Measurements from ENCODE around the gene ANXA9. TPM values are rescaled to one million over a fixed set of nuclear protein-coding genes. Genes with fewer than 3 reads are reported as not detected.

The ANXA9 gene
- total and polyA plus RNA-seq, 2 donors from 2014 or later: 3.3 to 38.5 TPM

DNA sequence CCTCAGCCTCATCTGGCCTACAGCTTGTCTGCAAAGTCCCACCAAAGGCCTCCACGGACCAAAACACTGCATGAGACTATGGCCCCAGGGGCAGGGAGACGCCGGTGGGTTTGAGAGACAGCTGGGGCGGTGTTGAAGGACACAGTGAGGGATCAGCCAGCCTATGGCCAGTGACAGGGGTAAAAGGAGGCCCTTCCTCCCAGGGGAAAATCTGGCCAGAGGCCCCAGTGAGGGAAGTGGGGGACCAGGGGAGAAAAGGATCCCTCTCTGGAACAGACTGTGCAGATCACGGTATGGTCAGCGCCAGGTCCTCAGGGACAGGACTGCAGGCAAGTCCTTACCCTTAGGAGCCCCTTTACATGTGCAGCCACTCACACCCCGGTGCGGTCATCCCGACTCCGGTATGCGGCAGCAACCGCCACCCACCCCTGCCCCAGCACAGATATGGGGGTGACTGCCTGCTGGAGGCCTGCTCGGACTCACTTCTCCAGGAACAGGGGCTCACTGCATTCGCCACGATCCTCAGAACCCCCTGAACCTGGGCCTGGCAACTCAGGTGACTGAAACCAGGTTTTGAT, 8.7 kb upstream of the ANXA9 start:
- DNase-seq: peak in 2 of 5 donors; percentile 25 to 31
- Histone ChIP-seq H3K9ac (ENCODE audit: low read length in 3 of 3) (peak overlapping the region; percentile 77 to 96 (median 95)), H3K36me3 (ENCODE audit: control insufficient read depth in 2 of 3, insufficient read depth in 3 of 3, low read length in 3 of 3) (peaks cover 0 to 6% (median 5%) of the 10 kb centered on the region in 3 donors), H3K9me3 (ENCODE audit: control insufficient read depth in 2 of 3, insufficient read depth in 1 of 3, low read length in 3 of 3) (no peaks in the 10 kb centered on the region), H3K27me3 (ENCODE audit: control insufficient read depth, insufficient read depth, low read length) (no peaks in the 10 kb centered on the region), H3K27ac (ENCODE audit: low read depth in 2 of 2, low read length in 2 of 2) (peak overlapping the region; percentile 77 to 94), H3K4me1 (ENCODE audit: control insufficient read depth in 2 of 3, insufficient read depth in 2 of 3, low read depth in 1 of 3, low read length in 3 of 3) (peaks cover 4 to 51% (median 44%) of the 10 kb centered on the region in 3 donors), H3K4me3 (ENCODE audit: low read length in 3 of 3) (peak overlapping the region; percentile 76 to 94 (median 92))
- TF ChIP-seq, protein P1, sequence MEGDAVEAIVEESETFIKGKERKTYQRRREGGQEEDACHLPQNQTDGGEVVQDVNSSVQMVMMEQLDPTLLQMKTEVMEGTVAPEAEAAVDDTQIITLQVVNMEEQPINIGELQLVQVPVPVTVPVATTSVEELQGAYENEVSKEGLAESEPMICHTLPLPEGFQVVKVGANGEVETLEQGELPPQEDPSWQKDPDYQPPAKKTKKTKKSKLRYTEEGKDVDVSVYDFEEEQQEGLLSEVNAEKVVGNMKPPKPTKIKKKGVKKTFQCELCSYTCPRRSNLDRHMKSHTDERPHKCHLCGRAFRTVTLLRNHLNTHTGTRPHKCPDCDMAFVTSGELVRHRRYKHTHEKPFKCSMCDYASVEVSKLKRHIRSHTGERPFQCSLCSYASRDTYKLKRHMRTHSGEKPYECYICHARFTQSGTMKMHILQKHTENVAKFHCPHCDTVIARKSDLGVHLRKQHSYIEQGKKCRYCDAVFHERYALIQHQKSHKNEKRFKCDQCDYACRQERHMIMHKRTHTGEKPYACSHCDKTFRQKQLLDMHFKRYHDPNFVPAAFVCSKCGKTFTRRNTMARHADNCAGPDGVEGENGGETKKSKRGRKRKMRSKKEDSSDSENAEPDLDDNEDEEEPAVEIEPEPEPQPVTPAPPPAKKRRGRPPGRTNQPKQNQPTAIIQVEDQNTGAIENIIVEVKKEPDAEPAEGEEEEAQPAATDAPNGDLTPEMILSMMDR (IDR thresholded peaks at IDR 0.05; ENCODE audit: borderline replicate concordance, extremely low read depth, insufficient read depth): no peak
- intact Hi-C loops (cut with DNase I): no loop called here
- FAIRE-seq: no peak

GRCh38 chr1:150973836-150974579, 8.1 kb upstream of the ANXA9 start:
- intact Hi-C loops (cut with DNase I): no loop called here
- Histone ChIP-seq H3K27ac (ENCODE audit: low read depth in 2 of 2, low read length in 2 of 2) (peak overlapping the region; percentile 81 to 94), H3K36me3 (ENCODE audit: control insufficient read depth in 2 of 3, insufficient read depth in 3 of 3, low read length in 3 of 3) (no peaks in the 10 kb centered on the region), H3K9me3 (ENCODE audit: control insufficient read depth in 2 of 3, insufficient read depth in 1 of 3, low read length in 3 of 3) (no peaks in the 10 kb centered on the region), H3K27me3 (ENCODE audit: control insufficient read depth, insufficient read depth, low read length) (no peaks in the 10 kb centered on the region), H3K4me1 (ENCODE audit: control insufficient read depth in 2 of 3, insufficient read depth in 2 of 3, low read depth in 1 of 3, low read length in 3 of 3) (peaks cover 4 to 47% (median 46%) of the 10 kb centered on the region in 3 donors), H3K9ac (ENCODE audit: low read length in 3 of 3) (peak overlapping the region; percentile 77 to 96 (median 95)), H3K4me3 (ENCODE audit: low read length in 3 of 3) (peak overlapping the region; percentile 76 to 94 (median 92))
- TF ChIP-seq, protein P1 (IDR thresholded peaks at IDR 0.05; ENCODE audit: borderline replicate concordance, extremely low read depth, insufficient read depth): peak; percentile 17
- DNase-seq: peak; percentile 49 to 83 (median 59)
- no peak for FAIRE-seq

DNA sequence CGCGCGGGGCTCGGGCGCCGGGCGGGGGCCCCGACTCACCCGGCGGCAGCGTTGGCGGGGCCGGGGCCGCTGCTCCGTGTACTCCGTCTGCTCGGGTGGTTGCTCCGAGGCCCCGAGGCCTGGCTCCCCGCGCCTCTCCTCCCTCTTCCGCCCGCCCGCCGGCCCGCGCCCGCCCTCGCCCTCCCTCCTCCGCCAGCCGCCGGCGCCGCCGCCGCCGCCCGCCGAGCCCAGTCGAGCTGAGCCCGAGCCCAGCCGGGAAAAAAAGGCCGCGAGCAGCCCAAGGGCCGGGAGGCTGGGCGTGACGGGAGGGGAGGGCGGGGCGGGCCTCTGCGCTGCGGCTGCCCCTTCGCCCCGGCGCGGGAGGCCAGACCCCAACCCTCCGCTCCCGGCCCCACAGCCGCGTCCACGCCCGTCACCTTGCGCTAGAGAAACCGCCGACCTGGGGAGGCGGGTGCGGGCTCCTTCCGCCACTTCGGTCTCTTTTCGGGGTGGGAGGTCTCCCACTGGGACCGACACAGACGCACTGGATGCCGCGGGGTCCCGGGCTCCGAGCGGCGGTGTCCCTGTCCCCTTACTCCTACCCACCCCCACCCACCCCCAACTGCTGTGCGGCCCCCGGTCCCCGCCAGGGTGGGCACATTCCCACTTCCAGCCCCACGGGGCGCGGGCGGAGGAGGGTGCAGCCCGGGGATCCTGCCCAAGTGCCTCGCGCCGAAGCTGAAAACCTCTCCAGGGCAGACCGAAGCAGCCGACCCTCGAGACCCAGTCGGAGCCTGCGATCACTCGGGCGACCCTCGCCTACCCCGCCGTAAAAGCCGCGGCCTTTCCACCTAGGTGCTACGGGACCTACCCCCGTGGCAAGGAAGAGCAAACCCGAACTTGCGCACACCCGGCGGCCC, 7.3 kb upstream of the ANXA9 start, which contains the start of gene CERS2:
CERS2 (minus strand) TSS at position 256 of the 899 bp plus-strand sequence. CDS start 5,745 bp downstream, outside the sequence.
- no peaks in the 10 kb centered on the region for H3K27me3 ChIP-seq (ENCODE audit: control insufficient read depth, insufficient read depth, low read length)
- peak within 1 kb of the TSS; percentile 77 to 96 (median 95) for H3K9ac ChIP-seq (ENCODE audit: low read length in 3 of 3)
- H3K4me1 ChIP-seq (ENCODE audit: control insufficient read depth in 2 of 3, insufficient read depth in 2 of 3, low read depth in 1 of 3, low read length in 3 of 3): peaks cover 6 to 49% (median 49%) of the 10 kb centered on the region in 3 donors
- no peaks in the 10 kb centered on the region for H3K9me3 ChIP-seq (ENCODE audit: control insufficient read depth in 2 of 3, insufficient read depth in 1 of 3, low read length in 3 of 3)
- FAIRE-seq (no peak), DNase-seq (peak; percentile 90 to 95 (median 92))
- H3K27ac ChIP-seq (ENCODE audit: low read depth in 2 of 2, low read length in 2 of 2): peak within 1 kb of the TSS; percentile 81 to 94
- peak within 1 kb of the TSS; percentile 76 to 94 (median 92) for H3K4me3 ChIP-seq (ENCODE audit: low read length in 3 of 3)
- no peaks in the 10 kb centered on the region for H3K36me3 ChIP-seq (ENCODE audit: control insufficient read depth in 2 of 3, insufficient read depth in 3 of 3, low read length in 3 of 3)
- TF ChIP-seq, protein P1 (IDR thresholded peaks at IDR 0.05; ENCODE audit: borderline replicate concordance, extremely low read depth, insufficient read depth): no peak
- intact Hi-C loops (cut with DNase I): no loop called here
